Activated CD8-positive, alpha-beta memory T cell treated with anti-CD3 and anti-CD28 coated beads for 36 hours (primary cell): ENCODE results near the gene SRCIN1. TPM values are rescaled to one million over a fixed set of nuclear protein-coding genes. Genes with fewer than 3 reads are reported as not detected.

ENCODE experiments used
- CTCF ChIA-PET: fragments of 350-600 bp; sonication (Branson Sonifier 250); formaldehyde crosslinking; loops from one replicate; lab custom pipeline; 2021; ENCODE audit warnings: antibody characterized with exemption; lab: Charles Lee
- POLR2A ChIA-PET: fragments of 350-600 bp; sonication (Branson Sonifier 250); formaldehyde crosslinking; loops from one replicate; lab custom pipeline; 2021; ENCODE audit warnings: antibody characterized with exemption; lab: Charles Lee
- total RNA-seq, 2 experiments: library from RNA; stranded (reverse); gene quantifications; one replicate each; pipeline ENCODE4 v1.2.3, GENCODE V29; 2021

The SRCIN1 gene
- total RNA-seq, 2 experiments from 2014 or later: 0.06 to 0.15 TPM

DNA sequence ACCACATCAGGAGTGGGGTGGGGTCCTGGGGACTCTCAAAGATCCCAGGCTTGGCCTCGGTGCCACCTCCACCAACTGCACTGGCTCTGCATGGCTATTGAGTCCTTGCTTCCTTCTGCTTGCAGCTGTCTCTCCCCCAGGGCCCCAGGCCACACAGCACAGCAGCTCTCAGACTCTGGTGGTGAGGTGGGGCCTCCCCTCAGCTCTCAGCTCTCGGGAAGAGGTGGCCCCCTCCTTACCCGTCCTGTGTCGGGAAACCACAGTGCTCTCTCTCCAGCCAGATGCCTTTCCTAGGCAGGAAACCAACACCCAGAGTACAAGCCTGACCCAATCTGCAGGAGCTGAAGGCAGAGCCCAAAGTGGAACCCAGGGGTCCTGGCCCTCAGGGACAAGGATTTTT is 18.5 kb downstream of the SRCIN1 start:
- CTCF ChIA-PET: interaction anchor here (1.2 to 9.2 kb wide), 2 partner anchors 8 to 28 kb away, joined by 3 to 82 read pairs; no protein-coding TSS in a partner anchor

DNA sequence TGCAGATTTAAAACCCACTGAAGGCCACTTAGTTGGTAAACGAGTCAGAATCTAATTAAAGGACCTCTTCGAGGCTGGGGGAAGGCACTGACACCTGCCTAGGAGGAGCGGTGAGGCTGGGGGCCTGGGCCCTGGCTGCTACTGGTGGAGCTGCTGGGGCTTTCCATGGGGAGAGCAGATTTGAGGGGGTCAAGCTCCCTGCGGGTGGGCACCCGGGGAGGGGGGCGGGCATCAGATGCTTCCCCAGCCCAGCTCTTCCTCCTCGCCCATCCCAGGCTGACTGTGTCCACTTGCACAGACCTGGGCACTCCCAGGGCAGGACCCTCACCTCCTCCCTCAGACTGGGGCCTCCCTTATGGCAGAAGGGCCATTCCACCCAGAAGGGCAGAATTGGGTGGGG is 19.0 kb downstream of the SRCIN1 start:
- ChIA-PET CTCF (interaction anchor here (1.2 to 9.2 kb wide), 2 partner anchors 8 to 28 kb away, joined by 3 to 82 read pairs; no protein-coding TSS in a partner anchor), POLR2A (interaction anchor here (0.6 kb wide), 1 partner anchor 16 kb away, joined by 9 read pairs; no protein-coding TSS in a partner anchor)

More for the DNA sequence above, 18.5 kb downstream of the SRCIN1 start:
- POLR2A ChIA-PET: interaction anchor here (0.6 kb wide), 1 partner anchor 15 kb away, joined by 9 read pairs; no protein-coding TSS in a partner anchor

DNA sequence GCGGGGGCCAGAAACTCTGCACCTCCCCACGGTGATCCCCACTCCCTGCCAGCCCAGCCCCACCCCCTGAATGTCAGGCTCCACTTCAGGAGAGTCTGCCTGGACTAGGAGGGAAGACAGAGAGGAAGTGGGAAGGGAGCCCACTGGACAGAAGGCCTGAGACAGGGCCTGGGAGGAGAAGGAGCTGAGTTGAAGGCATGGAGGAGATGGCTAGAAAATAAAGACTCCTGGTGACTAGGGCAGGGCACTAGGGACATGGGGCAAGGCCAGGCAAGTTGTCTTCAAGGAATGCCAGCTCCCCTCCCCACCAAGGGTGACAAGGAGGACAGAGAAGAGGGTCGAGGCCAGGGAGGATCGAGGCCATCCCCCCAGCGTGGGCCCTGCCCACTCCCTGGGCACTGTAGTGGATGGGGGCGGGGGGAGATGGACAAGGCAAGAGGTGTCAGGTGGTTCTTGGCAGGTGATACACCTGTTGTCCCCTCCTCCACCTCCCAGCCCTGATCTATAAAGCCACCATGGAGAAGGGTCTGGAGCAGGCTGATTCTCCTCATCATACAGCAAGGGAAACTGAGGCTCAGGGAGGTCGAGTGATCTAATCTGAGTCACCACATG is 19.7 kb downstream of the SRCIN1 start:
- POLR2A ChIA-PET: no interaction called here
- CTCF ChIA-PET: interaction anchor here (2.2 to 9.2 kb wide), 2 partner anchors 27 to 30 kb away, joined by 8 to 82 read pairs; no protein-coding TSS in a partner anchor

DNA sequence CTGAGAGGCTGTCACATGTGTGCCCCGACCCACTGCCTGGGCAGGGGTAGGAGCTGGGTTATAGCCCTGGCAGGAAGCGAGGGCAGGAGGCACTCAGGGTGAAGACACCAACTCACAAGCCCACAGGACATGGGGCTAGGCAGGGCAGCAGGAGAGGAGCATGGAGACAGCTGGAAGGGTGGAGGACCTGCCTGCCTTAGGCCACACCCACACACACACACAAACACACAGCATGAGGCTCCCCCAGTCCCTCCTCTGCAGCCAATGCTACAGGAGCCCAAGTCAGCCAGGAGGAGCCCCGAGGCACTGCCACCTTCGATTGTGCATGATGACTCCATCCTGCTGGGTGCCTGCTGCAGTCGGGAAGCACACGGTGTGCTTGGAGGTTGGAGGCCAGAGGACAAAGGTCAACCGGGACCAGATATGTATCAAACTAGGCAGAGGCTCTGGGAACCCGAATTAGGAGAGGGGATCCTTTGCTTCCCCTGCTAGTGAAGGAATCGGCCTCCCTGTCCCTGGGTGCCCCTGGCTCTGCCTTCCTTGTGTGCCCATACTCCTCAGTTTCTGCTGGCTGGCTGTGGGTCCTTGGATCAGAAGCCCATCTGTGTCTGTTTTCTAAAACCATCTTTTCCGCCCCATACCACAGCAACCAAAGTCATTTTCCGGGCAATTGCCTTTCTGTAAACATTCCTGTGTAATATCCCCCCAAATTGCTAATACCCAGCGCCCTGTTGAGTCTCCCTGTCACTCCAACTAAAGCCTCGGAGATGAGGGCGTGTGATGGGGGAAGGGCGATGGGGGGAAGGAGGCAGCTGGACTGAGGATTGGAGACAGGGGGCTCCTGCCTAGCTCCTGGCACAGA is 20.5 kb downstream of the SRCIN1 start:
- POLR2A ChIA-PET: no interaction called here
- CTCF ChIA-PET: interaction anchor here (1.8 to 9.2 kb wide), 4 partner anchors 8 to 30 kb away, joined by 8 to 82 read pairs (median 8); no protein-coding TSS in a partner anchor

DNA sequence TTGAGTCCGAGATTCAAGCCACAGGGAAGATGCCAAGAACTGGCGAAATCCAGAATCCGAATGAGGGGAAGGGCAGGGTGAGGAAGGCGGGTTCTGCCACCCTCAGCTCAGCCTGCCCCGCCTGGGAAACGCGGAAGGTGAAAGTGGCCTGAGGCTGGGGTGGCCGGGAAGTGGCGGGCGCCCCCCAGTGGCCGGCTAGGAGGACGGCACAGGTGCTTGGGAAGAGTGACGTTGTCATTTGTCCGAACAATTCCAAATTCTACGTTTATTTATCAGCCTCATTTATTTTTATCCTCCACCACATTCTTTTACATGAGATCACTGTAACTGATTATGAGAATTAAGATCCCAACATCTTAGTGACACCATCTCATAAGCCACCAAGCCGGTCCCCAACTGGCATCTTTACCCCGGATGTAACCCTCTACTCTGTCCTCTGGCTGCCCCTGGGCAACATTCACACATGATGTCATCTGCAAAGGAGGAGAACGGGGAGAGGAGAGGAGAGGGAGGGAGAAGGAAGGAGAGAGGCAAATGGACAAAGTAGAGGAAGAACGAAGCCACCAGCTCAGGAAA is 21.3 kb downstream of the SRCIN1 start:
- ChIA-PET CTCF (interaction anchor here (0.6 to 9.2 kb wide), 11 partner anchors 9 to 225 kb away, joined by 3 to 82 read pairs (median 4); no protein-coding TSS in a partner anchor), POLR2A (interaction anchor here (0.6 kb wide), 1 partner anchor 42 kb away, joined by 3 read pairs; no protein-coding TSS in a partner anchor)

DNA sequence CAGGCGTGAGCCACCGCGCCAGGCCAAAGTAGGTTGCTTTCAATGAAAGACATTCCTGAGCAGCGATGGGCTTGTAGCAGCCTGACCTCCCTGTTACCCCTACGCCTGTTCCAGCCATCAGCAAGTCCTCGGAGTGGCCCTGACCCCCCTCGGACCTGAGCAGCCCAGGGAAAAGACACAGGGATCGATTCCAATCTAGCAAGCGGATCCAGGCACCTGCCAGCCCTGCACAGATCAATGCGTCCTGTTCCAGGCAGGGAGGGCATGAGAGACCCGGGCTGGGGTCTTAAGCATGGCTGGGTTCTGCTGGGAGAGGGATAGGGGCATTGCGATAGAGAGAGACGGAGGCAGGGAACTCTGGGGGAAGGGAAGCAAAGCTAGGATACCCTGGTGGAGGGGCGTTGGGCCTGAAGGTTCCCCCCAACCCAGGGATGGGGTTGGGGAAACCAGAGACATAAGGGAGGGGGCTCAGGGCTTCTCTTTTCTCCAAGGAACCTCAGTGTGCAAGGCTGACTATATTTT is 21.9 kb downstream of the SRCIN1 start:
- ChIA-PET POLR2A (no interaction called here), CTCF (interaction anchor here (0.6 to 9.2 kb wide), 13 partner anchors 10 to 225 kb away, joined by 3 to 82 read pairs (median 4); no protein-coding TSS in a partner anchor)

DNA sequence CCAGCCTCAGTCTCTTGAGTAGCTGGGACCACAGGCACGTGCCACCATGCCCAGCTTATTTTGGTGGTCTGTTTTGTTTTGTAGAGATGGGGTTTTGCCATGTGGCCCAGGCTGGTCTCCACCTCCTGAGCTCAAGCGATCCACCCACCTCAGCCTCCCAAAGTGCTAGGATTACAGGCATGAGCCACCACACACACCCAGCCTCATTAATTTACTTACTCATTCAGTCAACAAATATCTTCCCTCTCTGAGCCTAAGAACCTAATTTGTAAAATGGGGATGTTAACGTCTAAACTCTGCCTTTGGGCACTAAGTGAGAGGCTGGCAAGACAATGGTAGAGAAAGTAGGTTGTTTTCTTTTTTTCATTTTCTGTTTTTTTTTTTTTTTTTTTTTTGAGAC is 22.6 kb downstream of the SRCIN1 start:
- CTCF ChIA-PET: interaction anchor here (1.3 to 9.2 kb wide), 4 partner anchors 12 to 24 kb away, joined by 3 to 82 read pairs (median 6); no protein-coding TSS in a partner anchor
- POLR2A ChIA-PET: no interaction called here

DNA sequence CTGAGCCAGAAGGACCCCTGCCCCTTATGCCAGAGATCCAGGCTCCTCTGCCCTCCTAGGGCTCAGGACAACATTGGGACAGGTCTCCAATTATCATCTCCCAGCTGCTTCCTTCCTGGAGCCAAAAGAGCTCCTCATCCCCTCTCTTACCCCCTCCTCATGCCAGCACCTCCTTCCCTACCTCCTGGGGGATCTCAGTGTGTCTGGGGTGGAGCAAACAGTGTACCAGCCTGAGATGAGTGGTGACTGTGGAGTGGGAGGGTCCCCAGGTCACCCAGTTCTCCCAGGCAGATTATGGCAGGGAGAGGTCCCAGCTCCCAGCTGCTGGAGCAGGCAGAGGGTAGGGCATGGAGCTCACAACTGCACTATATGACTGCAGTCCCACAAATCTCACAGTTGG is 23.7 kb downstream of the SRCIN1 start:
- POLR2A ChIA-PET: no interaction called here

DNA sequence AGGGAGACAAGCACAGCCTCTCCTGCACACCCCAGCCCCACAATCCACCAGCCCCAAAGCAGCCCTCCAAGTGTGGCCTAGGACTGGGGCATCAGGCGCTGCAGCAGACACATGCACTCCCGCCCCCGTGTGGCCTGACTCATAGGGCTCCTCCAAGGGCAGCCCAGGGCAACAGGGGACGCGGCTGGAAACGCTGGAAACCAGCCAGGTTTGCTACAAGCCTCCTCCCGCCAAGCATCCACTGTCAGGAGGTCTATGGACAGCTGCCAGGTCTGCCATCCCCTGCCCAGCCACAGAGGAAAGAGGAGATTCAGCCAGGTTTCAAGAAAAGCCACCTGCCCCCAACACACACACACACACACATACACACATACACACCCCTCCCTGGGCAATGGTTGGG is 25.8 kb downstream of the SRCIN1 start:
- POLR2A ChIA-PET: no interaction called here
- CTCF ChIA-PET: interaction anchor here (1.2 to 9.2 kb wide), 4 partner anchors 21 to 87 kb away, joined by 4 to 82 read pairs (median 7); no protein-coding TSS in a partner anchor

More for the DNA sequence above, 23.7 kb downstream of the SRCIN1 start:
- CTCF ChIA-PET: interaction anchor here (0.5 to 9.2 kb wide), 4 partner anchors 19 to 171 kb away, joined by 3 to 82 read pairs (median 4); no protein-coding TSS in a partner anchor

DNA sequence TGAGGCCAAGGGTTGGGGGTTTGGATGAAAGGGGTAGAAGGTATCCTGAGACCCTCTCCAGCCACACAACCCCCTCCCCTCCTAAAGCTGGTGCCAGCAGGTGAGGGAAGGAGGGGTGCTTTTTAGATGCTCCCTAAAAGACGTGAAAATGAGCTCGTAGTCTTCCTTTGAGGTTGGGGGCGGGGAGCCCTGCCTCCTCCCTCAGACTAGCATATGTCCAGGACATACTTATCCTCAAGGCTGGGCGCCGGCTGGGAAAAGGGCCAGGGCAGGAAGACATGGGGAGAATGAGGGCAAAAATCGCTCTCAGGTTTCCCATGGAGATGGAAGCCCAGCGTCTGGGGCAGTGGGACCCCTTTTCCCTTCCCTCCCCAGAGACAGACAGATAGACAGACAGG is 26.7 kb downstream of the SRCIN1 start:
- POLR2A ChIA-PET: no interaction called here
- CTCF ChIA-PET: interaction anchor here (0.8 to 1.7 kb wide), 4 partner anchors 20 to 88 kb away, joined by 4 to 8 read pairs (median 5); no protein-coding TSS in a partner anchor

DNA sequence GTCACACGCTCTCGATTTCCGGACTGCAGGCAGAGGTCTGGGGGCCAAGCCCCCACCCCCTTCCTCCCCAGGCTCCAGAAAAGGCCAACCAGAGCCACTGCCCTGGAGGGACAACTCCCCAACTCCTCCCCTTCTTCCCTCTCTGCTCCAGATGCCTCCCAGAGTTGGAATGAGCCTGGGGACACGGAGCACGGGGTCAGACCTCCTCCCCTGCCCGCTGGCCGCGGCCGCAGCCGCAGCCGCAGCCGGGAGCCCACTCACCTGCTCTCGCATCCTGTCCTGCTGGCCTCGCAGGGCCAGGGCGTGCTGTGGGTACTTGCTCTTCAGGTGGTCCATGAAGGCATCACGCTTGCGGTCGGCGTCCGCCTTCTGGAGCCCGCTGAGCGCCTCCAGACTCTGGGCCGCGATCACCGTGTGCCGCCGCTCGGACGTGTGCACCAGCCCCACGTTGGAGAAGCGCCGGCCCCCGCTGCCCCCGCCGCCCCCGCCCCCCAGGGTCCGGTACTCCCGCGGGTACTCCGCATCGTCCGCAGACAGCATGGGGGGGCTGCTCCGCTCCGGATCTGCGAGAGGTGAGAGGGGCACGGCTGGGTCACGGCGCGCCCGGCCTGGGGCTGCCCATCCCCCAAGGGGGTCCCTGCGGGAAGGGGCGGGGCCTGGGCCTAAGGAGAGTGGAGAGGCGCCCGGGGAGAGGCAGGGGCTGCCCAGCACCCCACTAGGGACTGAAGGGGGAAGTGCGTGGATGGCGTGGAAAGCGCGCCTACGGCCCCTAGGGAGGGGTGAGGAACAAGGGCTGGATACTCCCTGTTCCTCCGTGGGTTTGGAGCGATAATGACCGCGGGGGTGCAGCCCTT is 27.3 kb downstream of the SRCIN1 start:
- ChIA-PET POLR2A (no interaction called here), CTCF (interaction anchor here (0.8 to 2.5 kb wide), 4 partner anchors 19 to 89 kb away, joined by 4 to 8 read pairs (median 7); no protein-coding TSS in a partner anchor)

DNA sequence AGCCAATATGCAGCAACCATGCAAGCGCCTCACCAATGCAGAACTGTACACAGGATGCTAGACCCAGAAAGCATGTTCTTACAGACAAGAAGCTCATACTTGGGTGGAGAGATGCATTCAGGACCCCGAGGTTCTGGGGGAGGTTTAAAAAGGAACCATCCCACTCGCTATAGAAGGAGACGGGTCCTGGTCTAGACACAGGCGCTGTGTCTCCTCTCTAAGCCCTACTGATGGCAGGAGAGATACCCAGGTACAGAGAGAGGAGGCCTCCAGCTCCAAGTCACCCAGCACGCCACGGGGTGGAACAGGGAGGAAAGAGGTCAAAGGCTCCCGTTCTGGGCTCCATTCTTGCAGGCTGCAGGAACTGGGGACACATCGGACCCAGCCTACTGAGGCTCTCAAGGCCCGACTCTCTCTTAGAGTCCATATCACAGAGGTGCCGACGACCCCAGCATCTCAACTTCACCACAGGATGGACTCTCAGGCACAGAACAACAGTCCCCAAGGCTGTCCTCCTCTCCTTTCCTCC is 28.0 kb downstream of the SRCIN1 start:
- ChIA-PET POLR2A (no interaction called here), CTCF (interaction anchor here (0.7 to 2.5 kb wide), 2 partner anchors 20 to 89 kb away, joined by 3 to 8 read pairs; no protein-coding TSS in a partner anchor)

DNA sequence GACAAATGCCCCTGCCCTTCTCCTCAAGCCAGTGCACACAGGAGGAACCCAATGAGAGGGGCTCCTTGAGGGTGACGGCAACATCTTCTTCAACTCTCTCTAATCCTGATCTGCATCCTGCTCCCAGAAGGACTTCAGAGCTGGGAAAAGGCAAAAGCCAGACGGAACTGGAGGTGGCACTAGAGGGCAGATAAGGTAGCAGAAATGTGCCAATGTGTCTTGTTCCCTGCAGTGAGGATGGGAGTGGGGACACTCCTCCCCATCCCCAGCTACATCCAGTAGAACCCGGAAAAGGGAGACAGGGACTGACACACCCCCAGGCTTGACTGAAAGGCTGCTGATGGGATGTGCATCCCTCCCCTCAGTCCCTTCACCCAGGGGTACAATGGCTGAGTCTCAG is 28.5 kb downstream of the SRCIN1 start:
- CTCF ChIA-PET: interaction anchor here (0.7 to 2.5 kb wide), 2 partner anchors 19 to 90 kb away, joined by 3 to 8 read pairs; no protein-coding TSS in a partner anchor
- POLR2A ChIA-PET: no interaction called here

DNA sequence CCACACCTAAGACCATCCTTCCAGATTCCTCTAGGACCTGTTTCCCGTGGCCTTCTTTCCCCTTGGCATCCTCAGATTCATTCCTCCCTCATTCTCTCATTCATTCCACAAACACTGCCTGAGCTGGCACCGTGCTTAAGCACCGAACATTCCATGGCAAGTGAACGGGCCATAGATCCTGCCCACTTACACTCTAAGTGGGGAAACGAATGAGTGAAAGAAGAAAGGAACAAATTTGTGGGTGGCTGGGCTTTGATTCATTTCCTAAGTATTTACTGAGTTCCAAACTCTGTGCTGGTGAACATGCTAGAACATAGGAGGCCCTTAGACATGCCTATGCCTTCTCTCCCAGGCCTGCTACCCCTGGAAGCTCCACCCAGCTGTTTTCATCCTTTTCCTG is 30.0 kb downstream of the SRCIN1 start:
- POLR2A ChIA-PET: no interaction called here
- CTCF ChIA-PET: interaction anchor here (1.0 to 2.5 kb wide), 2 partner anchors 18 to 29 kb away, joined by 3 to 8 read pairs; no protein-coding TSS in a partner anchor

DNA sequence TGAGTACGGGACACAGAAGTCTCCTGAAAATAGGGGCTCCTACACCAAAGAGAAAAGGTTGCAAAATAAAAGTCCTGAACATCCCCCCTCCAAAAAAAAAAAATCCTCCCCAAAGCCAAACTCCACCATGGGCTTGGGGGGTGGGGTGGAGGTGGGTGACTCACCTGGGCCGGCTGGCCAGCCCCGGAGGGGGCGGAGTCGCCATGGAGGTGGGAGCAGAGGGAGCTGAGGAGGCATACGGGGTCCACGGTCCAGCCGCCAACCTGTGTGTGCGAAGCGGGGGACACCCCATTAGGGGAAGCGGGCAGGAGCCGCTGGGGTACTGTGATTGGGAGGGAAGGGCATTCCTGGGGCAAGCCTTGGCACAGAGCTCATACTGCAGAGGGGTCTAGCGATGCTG is 31.0 kb downstream of the SRCIN1 start:
- POLR2A ChIA-PET: no interaction called here
- CTCF ChIA-PET: interaction anchor here (0.9 kb wide), 1 partner anchor 17 kb away, joined by 3 read pairs; no protein-coding TSS in a partner anchor

DNA sequence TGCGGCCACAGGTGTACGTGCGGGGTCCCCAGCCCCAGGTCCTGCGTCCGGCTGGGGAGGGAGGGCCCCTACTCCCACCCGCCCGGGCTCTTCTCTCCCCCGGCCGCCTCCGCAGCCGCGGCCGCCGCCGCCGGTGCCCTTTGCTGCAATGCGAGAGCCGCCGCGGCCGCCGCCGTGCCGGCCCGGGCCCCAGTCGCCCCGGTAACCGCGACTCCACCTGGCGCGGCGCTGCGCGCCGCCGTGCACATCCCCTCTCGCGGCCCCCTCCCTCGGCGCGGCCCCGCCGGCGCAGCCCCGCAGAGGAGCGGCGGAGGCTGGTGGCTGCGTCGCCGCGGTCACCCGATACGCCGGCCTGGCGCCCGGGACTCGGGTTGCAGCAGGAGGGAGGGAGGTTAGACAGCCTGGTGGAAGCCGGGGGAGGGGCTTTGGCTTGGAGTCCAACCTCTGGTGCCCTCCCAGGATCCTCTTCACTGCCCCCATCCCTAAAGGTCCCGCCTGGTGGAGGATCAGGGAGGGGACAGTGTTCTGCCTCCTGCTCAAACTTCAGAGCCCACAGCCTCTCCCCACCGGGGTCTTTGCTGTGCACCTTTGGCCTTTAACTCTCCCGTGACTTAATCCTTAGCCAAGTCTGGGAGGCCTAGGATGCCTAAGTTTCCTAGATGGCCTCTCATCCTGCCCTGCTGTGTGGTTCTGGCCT is 32.9 kb downstream of the SRCIN1 start:
- POLR2A ChIA-PET: no interaction called here
- CTCF ChIA-PET: no interaction called here
